ENCODE data around the gene SLC25A13. TPM values are rescaled to one million over a fixed set of nuclear protein-coding genes. Genes with fewer than 3 reads are reported as not detected.
"Not testable (repeated sequence)": the region's sequence is repeated elsewhere in the genome, so short reads cannot be mapped to it uniquely, and the experiment has no call there.

The SLC25A13 gene
- total RNA-seq, 1 donor from 2014 or later: 55.8 TPM

DNA sequence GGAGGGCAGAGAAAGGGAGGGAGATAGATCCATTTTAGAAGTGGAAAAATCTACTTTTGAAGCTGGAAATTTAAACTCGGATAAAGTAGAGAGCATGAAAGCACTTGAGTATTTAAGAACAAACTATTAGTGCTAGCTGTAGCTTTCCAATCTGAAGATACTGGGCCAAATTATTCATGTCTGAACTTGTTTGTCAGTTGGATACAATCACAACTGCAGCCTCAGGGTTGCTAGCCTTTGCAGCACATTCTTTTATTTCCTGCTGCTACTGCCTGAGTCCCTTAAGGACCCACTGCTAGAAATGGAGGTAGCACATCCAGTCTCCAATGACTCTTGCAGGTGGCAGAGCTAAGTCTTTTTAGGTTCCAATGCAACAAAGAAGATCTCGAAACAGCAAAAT, 8.3 kb upstream of the SLC25A13 start:
- TF ChIP-seq, protein P1, sequence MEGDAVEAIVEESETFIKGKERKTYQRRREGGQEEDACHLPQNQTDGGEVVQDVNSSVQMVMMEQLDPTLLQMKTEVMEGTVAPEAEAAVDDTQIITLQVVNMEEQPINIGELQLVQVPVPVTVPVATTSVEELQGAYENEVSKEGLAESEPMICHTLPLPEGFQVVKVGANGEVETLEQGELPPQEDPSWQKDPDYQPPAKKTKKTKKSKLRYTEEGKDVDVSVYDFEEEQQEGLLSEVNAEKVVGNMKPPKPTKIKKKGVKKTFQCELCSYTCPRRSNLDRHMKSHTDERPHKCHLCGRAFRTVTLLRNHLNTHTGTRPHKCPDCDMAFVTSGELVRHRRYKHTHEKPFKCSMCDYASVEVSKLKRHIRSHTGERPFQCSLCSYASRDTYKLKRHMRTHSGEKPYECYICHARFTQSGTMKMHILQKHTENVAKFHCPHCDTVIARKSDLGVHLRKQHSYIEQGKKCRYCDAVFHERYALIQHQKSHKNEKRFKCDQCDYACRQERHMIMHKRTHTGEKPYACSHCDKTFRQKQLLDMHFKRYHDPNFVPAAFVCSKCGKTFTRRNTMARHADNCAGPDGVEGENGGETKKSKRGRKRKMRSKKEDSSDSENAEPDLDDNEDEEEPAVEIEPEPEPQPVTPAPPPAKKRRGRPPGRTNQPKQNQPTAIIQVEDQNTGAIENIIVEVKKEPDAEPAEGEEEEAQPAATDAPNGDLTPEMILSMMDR (conservative IDR thresholded peaks at IDR 0.05): no peak
- peak overlapping the region; percentile 13 for H3K27ac Mint-ChIP-seq

DNA sequence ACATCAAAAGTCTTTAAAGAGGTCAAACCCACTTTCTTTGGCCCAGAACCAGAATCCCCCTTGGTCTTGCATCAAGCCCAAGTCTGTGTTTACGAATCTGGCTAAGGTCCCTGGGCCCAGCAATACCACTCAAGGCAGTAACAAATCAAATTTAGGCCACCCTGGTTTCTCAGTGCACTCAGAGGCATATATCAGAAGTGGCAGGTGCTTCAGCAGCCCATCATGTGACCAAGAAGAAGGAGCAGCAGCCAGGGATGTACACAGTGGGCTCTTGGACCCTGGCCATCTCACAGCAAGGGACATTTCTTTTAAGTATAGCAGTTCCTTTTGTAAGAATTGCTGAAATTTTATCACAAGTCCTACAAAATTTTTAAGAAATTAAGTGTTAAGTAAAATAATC, 7.3 kb upstream of the SLC25A13 start:
- TF ChIP-seq, protein P1 (conservative IDR thresholded peaks at IDR 0.05): no peak
- H3K4me1 Mint-ChIP-seq (ENCODE audit: unreplicated experiment): peaks cover 30% of the 10 kb centered on the region

More for the DNA sequence above, 8.3 kb upstream of the SLC25A13 start:
- no peaks in the 10 kb centered on the region for H3K27me3 Mint-ChIP-seq
- H3K4me1 Mint-ChIP-seq (ENCODE audit: unreplicated experiment): peaks cover 30% of the 10 kb centered on the region
- H3K9me3 Mint-ChIP-seq: peaks cover 4% of the 10 kb centered on the region
- DNase-seq (ENCODE audit: extremely low spot score, unreplicated experiment): no peak
- no peak overlapping the region for H3K4me3 Mint-ChIP-seq
- H3K36me3 Mint-ChIP-seq: no peaks in the 10 kb centered on the region

DNA sequence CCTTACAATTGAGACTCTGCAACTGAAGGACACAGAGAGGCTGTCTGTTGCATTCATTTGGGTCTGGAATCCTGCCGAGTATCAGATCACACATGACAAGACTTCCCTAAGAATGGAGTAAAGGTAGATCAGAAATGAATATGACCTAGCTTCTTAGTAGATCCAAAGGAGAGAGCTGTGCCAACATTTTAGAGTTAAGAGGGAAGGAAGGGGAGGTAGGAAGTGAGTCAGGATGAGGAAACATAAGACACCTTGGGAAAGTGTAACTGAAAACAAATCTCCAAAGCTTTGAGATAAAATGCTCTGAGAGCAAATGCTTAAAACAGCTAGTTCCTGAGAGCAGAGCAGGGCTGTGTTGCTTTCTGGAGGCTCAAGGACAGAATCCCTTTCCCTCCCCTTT, 6.1 kb upstream of the SLC25A13 start:
- TF ChIP-seq, protein P1 (conservative IDR thresholded peaks at IDR 0.05): no peak
- no peak for DNase-seq (ENCODE audit: extremely low spot score, unreplicated experiment)
- peaks cover 30% of the 10 kb centered on the region for H3K4me1 Mint-ChIP-seq (ENCODE audit: unreplicated experiment)
- H3K27ac Mint-ChIP-seq: no peak overlapping the region
- no peaks in the 10 kb centered on the region for H3K9me3 Mint-ChIP-seq
- H3K36me3 Mint-ChIP-seq: no peaks in the 10 kb centered on the region
- no peaks in the 10 kb centered on the region for H3K27me3 Mint-ChIP-seq
- H3K4me3 Mint-ChIP-seq: no peak overlapping the region

More for the DNA sequence above, 7.3 kb upstream of the SLC25A13 start:
- H3K36me3 Mint-ChIP-seq: no peaks in the 10 kb centered on the region
- no peak overlapping the region for H3K27ac Mint-ChIP-seq
- no peak for DNase-seq (ENCODE audit: extremely low spot score, unreplicated experiment)
- H3K4me3 Mint-ChIP-seq: no peak overlapping the region
- peaks cover 4% of the 10 kb centered on the region for H3K9me3 Mint-ChIP-seq
- H3K27me3 Mint-ChIP-seq: no peaks in the 10 kb centered on the region

DNA sequence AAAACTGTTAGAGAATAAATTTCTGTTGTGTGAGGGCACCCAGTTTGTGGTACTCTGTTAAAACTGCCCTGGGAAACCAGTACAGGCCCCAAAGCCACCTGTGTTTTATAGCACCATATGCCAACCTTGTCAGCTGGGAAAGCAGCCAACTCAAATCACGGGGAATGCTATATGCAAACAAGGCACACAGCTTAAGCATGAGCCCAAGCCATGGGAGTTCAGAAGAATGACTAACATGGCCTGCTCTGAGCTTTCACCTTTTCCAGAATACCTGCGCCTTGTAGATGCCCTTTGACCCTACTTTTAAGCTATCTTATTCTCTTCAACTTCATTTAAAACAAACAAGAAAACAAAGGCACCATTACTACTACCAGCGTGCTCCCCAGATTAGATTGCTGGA, 5.5 kb upstream of the SLC25A13 start:
- Mint-ChIP-seq H3K36me3 (no peaks in the 10 kb centered on the region), H3K4me1 (ENCODE audit: unreplicated experiment) (peaks cover 30% of the 10 kb centered on the region), H3K27ac (no peak overlapping the region), H3K27me3 (no peaks in the 10 kb centered on the region), H3K4me3 (no peak overlapping the region), H3K9me3 (no peaks in the 10 kb centered on the region)
- no peak for DNase-seq (ENCODE audit: extremely low spot score, unreplicated experiment)
- TF ChIP-seq, protein P1 (conservative IDR thresholded peaks at IDR 0.05): no peak

DNA sequence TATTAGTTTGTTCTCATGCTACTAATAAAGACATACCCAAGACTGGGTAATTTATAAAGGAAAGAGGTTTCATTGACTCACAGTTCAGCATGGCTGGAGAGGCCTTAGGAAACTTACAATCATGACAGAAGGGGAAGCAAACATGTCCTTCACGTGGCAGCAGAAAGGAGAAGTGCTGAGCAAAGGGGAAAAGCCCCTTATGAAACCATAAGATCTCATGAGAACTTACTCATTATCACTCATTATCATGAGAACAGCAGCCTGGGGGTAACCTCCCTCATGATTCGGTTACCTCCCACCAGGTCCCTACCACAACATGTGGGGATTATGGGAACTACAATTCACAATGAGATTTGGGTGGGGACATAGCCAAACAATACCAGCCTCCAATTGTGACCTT, 4.9 kb upstream of the SLC25A13 start:
- H3K4me1 Mint-ChIP-seq (ENCODE audit: unreplicated experiment): peaks cover 30% of the 10 kb centered on the region
- not testable (repeated sequence) for DNase-seq (ENCODE audit: extremely low spot score, unreplicated experiment); H3K36me3 Mint-ChIP-seq; H3K27ac Mint-ChIP-seq; H3K4me3 Mint-ChIP-seq; H3K9me3 Mint-ChIP-seq; H3K27me3 Mint-ChIP-seq

DNA sequence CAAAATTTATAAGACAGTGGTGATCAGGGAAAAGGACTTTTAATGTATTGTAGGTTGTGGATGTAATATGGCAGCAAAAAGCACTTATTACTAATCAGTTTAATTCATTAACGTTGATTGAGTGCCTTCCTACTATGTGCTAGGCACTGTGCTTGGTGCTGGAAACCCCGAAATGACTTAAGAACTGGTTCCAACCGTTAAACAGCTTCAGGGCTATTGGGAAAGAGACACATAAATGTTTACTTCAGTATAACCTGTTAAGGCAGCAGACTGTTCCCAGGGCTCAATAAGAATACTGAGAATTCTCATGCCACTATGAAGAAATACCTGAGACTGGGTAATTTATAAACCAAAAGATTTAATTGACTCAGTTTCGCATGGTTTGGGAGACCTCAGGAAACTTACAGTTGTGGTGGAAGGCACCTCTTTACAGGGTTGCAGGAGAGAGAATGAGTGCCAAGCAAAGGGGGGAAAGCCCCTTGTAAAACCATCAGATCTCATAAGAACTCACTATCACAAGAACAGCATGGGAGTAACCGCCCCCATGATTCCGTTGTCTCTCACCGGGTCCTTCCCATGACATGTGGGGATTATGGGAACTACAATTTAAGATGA, 1.1 kb upstream of the SLC25A13 start:
- Mint-ChIP-seq H3K4me3 (peak overlapping the region; percentile 86), H3K27me3 (no peaks in the 10 kb centered on the region), H3K27ac (peak overlapping the region; percentile 81), H3K4me1 (ENCODE audit: unreplicated experiment) (peaks cover 17% of the 10 kb centered on the region), H3K9me3 (no peaks in the 10 kb centered on the region), H3K36me3 (peaks cover 5% of the 10 kb centered on the region)
- TF ChIP-seq, protein P1 (conservative IDR thresholded peaks at IDR 0.05): no peak
- DNase-seq (ENCODE audit: extremely low spot score, unreplicated experiment): no peak
